OCI-LY7 (cell line): ENCODE data around the gene PDLIM1. TPM values are rescaled to one million over a fixed set of nuclear protein-coding genes. Genes with fewer than 3 reads are reported as not detected.
"Not testable (repeated sequence)": the region's sequence is repeated elsewhere in the genome, so short reads cannot be mapped to it uniquely, and the experiment has no call there.

Source experiments
- BruUV-seq: library from RNA; stranded (reverse); fragments of 400-500 nt; replicated peaks from 2 replicates; lab custom pipeline; 2021; lab: Mats Ljungman, UMichigan
- CTCF ChIA-PET: fragments of 300-600 bp; sonication (Branson Sonifier 250); formaldehyde crosslinking; loops from one replicate; lab custom pipeline; 2022; ENCODE audit warnings: antibody characterized with exemption; ENCODE audit not compliant: unreplicated experiment; lab: Charles Lee
- POLR2A ChIA-PET: fragments of 300-600 bp; sonication (Branson Sonifier 250); formaldehyde crosslinking; loops from one replicate; lab custom pipeline; 2022; ENCODE audit warnings: antibody characterized with exemption; lab: Charles Lee
- DNase-seq: peaks from one replicate; pipeline ENCODE4 v3.0.0-alpha.2; 2015; ENCODE audit warnings: low spot score
- H2AFZ ChIP-seq: fragments of 200-600 bp; sonication (generic), shearing (Covaris generic); 2 replicates; pipeline ENCODE4 v1.6.1; 2014; ENCODE audit warnings: mild to moderate bottlenecking, antibody characterized with exemption, low read length, moderate library complexity
- H3K27ac ChIP-seq: fragments of 200-600 bp; sonication (generic); 2 replicates; pipeline ENCODE4 v1.5.1; 2014; ENCODE audit warnings: mixed run types, low read depth, mild to moderate bottlenecking, moderate library complexity, low read length, inconsistent platforms; ENCODE audit not compliant: poor library complexity, severe bottlenecking
- H3K36me3 ChIP-seq: fragments of 200-600 bp; sonication (generic); 2 replicates; pipeline ENCODE4 v1.6.1; 2014; ENCODE audit warnings: mild to moderate bottlenecking, antibody characterized with exemption, low read length, moderate library complexity, mixed read lengths; ENCODE audit not compliant: insufficient read depth
- H3K4me1 ChIP-seq: fragments of 200-600 bp; sonication (generic); 2 replicates; pipeline ENCODE4 v1.5.1; 2014; ENCODE audit warnings: mild to moderate bottlenecking, low read length; ENCODE audit not compliant: insufficient read depth, poor library complexity, severe bottlenecking
- H3K4me2 ChIP-seq: fragments of 200-600 bp; sonication (generic); 2 replicates; pipeline ENCODE4 v1.6.1; 2014; ENCODE audit warnings: mild to moderate bottlenecking, low read length
- H3K4me3 ChIP-seq: fragments of 200-600 bp; sonication (generic); 2 replicates; pipeline ENCODE4 v1.5.1; 2014; ENCODE audit warnings: mild to moderate bottlenecking, low read depth, low read length; ENCODE audit not compliant: poor library complexity, severe bottlenecking
- H3K79me2 ChIP-seq: fragments of 200-600 bp; sonication (generic); 2 replicates; pipeline ENCODE4 v1.6.1; 2016; ENCODE audit warnings: low read depth, mild to moderate bottlenecking, low read length, moderate library complexity, mixed read lengths; ENCODE audit not compliant: insufficient read depth
- H3K9me2 ChIP-seq: fragments of 200-600 bp; sonication (generic); 2 replicates; pipeline ENCODE4 v1.6.1; 2016; ENCODE audit warnings: mild to moderate bottlenecking, low read length, mixed read lengths; ENCODE audit not compliant: insufficient read depth
- H3K9me3 ChIP-seq: fragments of 200-600 bp; sonication (generic); 2 replicates; pipeline ENCODE4 v1.6.1; 2014; ENCODE audit warnings: mild to moderate bottlenecking, mixed run types, low read length, mixed read lengths
- H4K20me1 ChIP-seq: fragments of 200-600 bp; sonication (generic); 2 replicates; pipeline ENCODE4 v1.6.1; 2014; ENCODE audit warnings: mild to moderate bottlenecking, antibody characterized with exemption, low read length, moderate library complexity, mixed read lengths; ENCODE audit not compliant: insufficient read depth
- CTCF ChIP-seq: fragments of 200-600 bp; sonication (generic); conservative IDR thresholded peaks from 2 replicates; pipeline ENCODE4 v1.5.1; 2014; ENCODE audit warnings: mild to moderate bottlenecking, antibody characterized with exemption, low read length, moderate library complexity, mixed read lengths
- EZH2phosphoT487 ChIP-seq: fragments of 200-600 bp; sonication (generic); IDR thresholded peaks from 2 replicates; pipeline ENCODE4 v1.6.1; 2018; ENCODE audit warnings: low read depth, borderline replicate concordance, mild to moderate bottlenecking, mixed run types, antibody characterized with exemption, low read length, moderate library complexity, mixed read lengths
- intact Hi-C: fragments of 100-400 bp; cut with micrococcal nuclease; formaldehyde crosslinking; loops from one replicate; pipeline ENCODE4 v1.10.0; 2022; ENCODE audit not compliant: unreplicated experiment
- total RNA-seq, 2 experiments: library from RNA; depleted of rRNA in 1 of 2; stranded (reverse); fragments of >200 nt in 1 of 2; shearing (Covaris generic) in 1 of 2; gene quantifications; 2 replicates each; pipeline ENCODE4 v1.2.3, GENCODE V29; 2014 to 2022

PDLIM1 gene
- total RNA-seq, 2 experiments from 2014 or later, result 22.3 to 105 TPM

- H3K79me2 ChIP-seq, result no peaks in the 10 kb centered on the region
- TF ChIP-seq CTCF (no peak), EZH2phosphoT487 (no peak)
- no peak overlapping the region for H3K27ac ChIP-seq
- H3K4me3 ChIP-seq, result no peak overlapping the region
- no peaks in the 10 kb centered on the region for H3K9me2 ChIP-seq
- peaks cover 74% of the 10 kb centered on the region for H3K4me1 ChIP-seq
- no peaks in the 10 kb centered on the region for H3K36me3 ChIP-seq
- H4K20me1 ChIP-seq, result no peaks in the 10 kb centered on the region
- intact Hi-C loops, result no loop called here
- CTCF ChIA-PET, result interaction anchor here (0.8 kb wide), 1 partner anchor 57 kb away, joined by 3 read pairs; no protein-coding TSS in a partner anchor
- POLR2A ChIA-PET, result interaction anchor here (0.8 to 2.0 kb wide), 4 partner anchors 23 to 122 kb away, joined by 3 to 4 read pairs (median 3); no protein-coding TSS in a partner anchor
- no peaks in the 10 kb centered on the region for H3K9me3 ChIP-seq
- no peak for DNase-seq
- no peak overlapping the region for H2AFZ ChIP-seq
- no TSS peak for BruUV-seq
- H3K4me2 ChIP-seq, result no peak overlapping the region
Measured at GRCh38 chr10:95240811-95241210, 50.0 kb downstream of the PDLIM1 start.

- CTCF ChIA-PET, result interaction anchor here (0.8 kb wide), 1 partner anchor 56 kb away, joined by 3 read pairs; no protein-coding TSS in a partner anchor
- not testable (repeated sequence) for DNase-seq
Measured at GRCh38 chr10:95240096-95240495, 50.7 kb downstream of the PDLIM1 start.

GRCh38 chr10:95237376-95238170 lies 53.2 kb downstream of the PDLIM1 start:
- Histone ChIP-seq H3K27ac (peak overlapping the region; percentile 96), H3K4me3 (peak overlapping the region; percentile 3), H3K4me2 (peak overlapping the region; percentile 44), H3K36me3 (no peaks in the 10 kb centered on the region), H3K4me1 (peaks cover 63% of the 10 kb centered on the region), H3K9me2 (no peaks in the 10 kb centered on the region), H3K79me2 (no peaks in the 10 kb centered on the region), H2AFZ (peak overlapping the region; percentile 23; the same call in 1 of the 2 replicates), H4K20me1 (no peaks in the 10 kb centered on the region), H3K9me3 (no peaks in the 10 kb centered on the region)
- ChIA-PET POLR2A (interaction anchor here (1.7 to 3.3 kb wide), 3 partner anchors 8 to 125 kb away, joined by 4 to 19 read pairs (median 12); no protein-coding TSS in a partner anchor), CTCF (interaction anchor here (0.9 to 1.7 kb wide), 2 partner anchors 8 to 53 kb away, joined by 4 to 11 read pairs; no protein-coding TSS in a partner anchor)
- TSS peak; percentile 87 for BruUV-seq
- TF ChIP-seq EZH2phosphoT487 (no peak), CTCF (no peak)
- peak; percentile 40 for DNase-seq
- intact Hi-C loops, result loop anchor here (2.0 kb wide), 1 partner anchor 57 kb away; no protein-coding TSS in a partner anchor

More at GRCh38 chr10:95240096-95240495, 50.7 kb downstream of the PDLIM1 start:
- H3K9me3 ChIP-seq, intact Hi-C loops, H3K4me3 ChIP-seq, H3K4me2 ChIP-seq, H2AFZ ChIP-seq, BruUV-seq, H3K27ac ChIP-seq, H4K20me1 ChIP-seq, H3K79me2 ChIP-seq, H3K36me3 ChIP-seq, H3K9me2 ChIP-seq: not testable (repeated sequence)
- peaks cover 74% of the 10 kb centered on the region for H3K4me1 ChIP-seq
- POLR2A ChIA-PET, result interaction anchor here (0.6 to 2.0 kb wide), 3 partner anchors 23 to 512 kb away, joined by 3 to 4 read pairs (median 4); no protein-coding TSS in a partner anchor
